Trophoblast cell (in vitro differentiated cells and primary cell): ENCODE results near the gene GRAMD2B.

Experiments used
- DNase-seq, 2 donors: peaks; one replicate each; pipeline ENCODE4 v3.0.0-alpha.2; 2016
- H2AFZ ChIP-seq: 2 replicates; pipeline ENCODE4 v1.6.1; 2013; ENCODE audit warnings: low read length, moderate library complexity, mild to moderate bottlenecking; ENCODE audit not compliant: insufficient read depth, poor library complexity
- H2AK5ac ChIP-seq: 2 replicates; pipeline ENCODE4 v1.6.1; 2013; ENCODE audit warnings: mild to moderate bottlenecking, low read length
- H2BK120ac ChIP-seq: 2 replicates; pipeline ENCODE4 v1.6.1; 2013; ENCODE audit warnings: low read length, mild to moderate bottlenecking, moderate library complexity; ENCODE audit not compliant: insufficient read depth, poor library complexity
- H2BK12ac ChIP-seq: 2 replicates; pipeline ENCODE4 v1.6.1; 2013; ENCODE audit warnings: mild to moderate bottlenecking, low read length, moderate library complexity
- H2BK5ac ChIP-seq: 2 replicates; pipeline ENCODE4 v1.6.1; 2013; ENCODE audit warnings: low read length, low read depth, moderate library complexity, mild to moderate bottlenecking; ENCODE audit not compliant: poor library complexity
- H3K14ac ChIP-seq: 2 replicates; pipeline ENCODE4 v1.6.1; 2013; ENCODE audit warnings: mild to moderate bottlenecking, low read length
- H3K18ac ChIP-seq: 2 replicates; pipeline ENCODE4 v1.6.1; 2013; ENCODE audit warnings: mild to moderate bottlenecking, low read length
- H3K23ac ChIP-seq: 2 replicates; pipeline ENCODE4 v1.6.1; 2013; ENCODE audit warnings: low read length
- H3K27ac ChIP-seq: 2 replicates; pipeline ENCODE4 v1.5.1; 2013; ENCODE audit warnings: low read depth, mild to moderate bottlenecking, inconsistent platforms, low read length, moderate library complexity
- H3K27me3 ChIP-seq: 2 replicates; pipeline ENCODE4 v1.6.1; 2013; ENCODE audit warnings: inconsistent platforms, mild to moderate bottlenecking, low read length, moderate library complexity; ENCODE audit not compliant: insufficient read depth
- H3K36me3 ChIP-seq, 2 experiments: 1 replicate in 1 of 2; 2 replicates in 1 of 2; pipeline ENCODE4 v1.6.1; 2013; ENCODE audit warnings: low read length in 2 of 2, mild to moderate bottlenecking in 2 of 2, moderate library complexity in 1 of 2; ENCODE audit not compliant: insufficient read depth in 2 of 2, control insufficient read depth in 1 of 2
- H3K4ac ChIP-seq: 2 replicates; pipeline ENCODE4 v1.6.1; 2013; ENCODE audit warnings: low read depth, mild to moderate bottlenecking, low read length, moderate library complexity
- H3K4me1 ChIP-seq, 2 experiments: 1 replicate in 1 of 2; 2 replicates in 1 of 2; pipeline ENCODE4 v1.6.1; 2013; ENCODE audit warnings: low read length in 2 of 2, mild to moderate bottlenecking in 2 of 2, moderate library complexity in 1 of 2; ENCODE audit not compliant: insufficient read depth in 2 of 2, control insufficient read depth in 1 of 2
- H3K4me2 ChIP-seq: 2 replicates; pipeline ENCODE4 v1.6.1; 2013; ENCODE audit warnings: inconsistent platforms, mild to moderate bottlenecking, low read length, moderate library complexity
- H3K4me3 ChIP-seq: 2 replicates; pipeline ENCODE4 v1.5.1; 2013; ENCODE audit warnings: mild to moderate bottlenecking, low read depth, low read length, inconsistent platforms
- H3K79me1 ChIP-seq: one replicate; pipeline ENCODE4 v1.6.1; 2013; ENCODE audit warnings: low read length
- H3K79me2 ChIP-seq: 2 replicates; pipeline ENCODE4 v1.6.1; 2013; ENCODE audit warnings: low read length, mild to moderate bottlenecking; ENCODE audit not compliant: control insufficient read depth, insufficient read depth, poor library complexity
- H3K9ac ChIP-seq: 2 replicates; pipeline ENCODE4 v1.6.1; 2013; ENCODE audit warnings: mild to moderate bottlenecking, low read length
- H3K9me3 ChIP-seq: 2 replicates; pipeline ENCODE4 v1.6.1; 2013; ENCODE audit warnings: low read depth, mild to moderate bottlenecking, control low read depth, inconsistent platforms, low read length; ENCODE audit not compliant: insufficient read depth
- H4K12ac ChIP-seq: 2 replicates; pipeline ENCODE4 v1.6.1; 2013; ENCODE audit warnings: low read depth, mild to moderate bottlenecking, low read length, moderate library complexity
- H4K8ac ChIP-seq: 2 replicates; pipeline ENCODE4 v1.6.1; 2013; ENCODE audit warnings: low read depth, mild to moderate bottlenecking, low read length, moderate library complexity
- H4K91ac ChIP-seq: one replicate; pipeline ENCODE4 v1.6.1; 2013; ENCODE audit warnings: low read depth, mild to moderate bottlenecking, low read length, moderate library complexity
- WGBS: extraction: QIAGEN DNeasy Blood & Tissue Kit; methylation state at CpG from one replicate; pipeline ENCODE4 v1.1.7; 2013; ENCODE audit warnings: missing lambda C conversion rate; ENCODE audit not compliant: insufficient read length, insufficient coverage; ENCODE audit errors: extremely low coverage; 5-methylcytosine and 5-hydroxymethylcytosine counted together

Gene GRAMD2B

GRCh38 chr5:126460977-126461376 lies 37.8 kb downstream of the GRAMD2B start:
- Histone ChIP-seq H3K36me3 (peaks cover 6 to 9% of the 10 kb centered on the region in 2 experiments), H3K18ac (no peak overlapping the region), H4K8ac (no peak overlapping the region), H3K79me1 (no peaks in the 10 kb centered on the region), H3K4ac (no peak overlapping the region), H3K23ac (no peak overlapping the region), H2BK120ac (no peak overlapping the region), H4K91ac (no peak overlapping the region), H3K27ac (no peak overlapping the region), H3K79me2 (no peaks in the 10 kb centered on the region), H4K12ac (no peak overlapping the region), H3K4me1 (no peaks in the 10 kb centered on the region), H3K4me3 (no peak overlapping the region), H2AK5ac (no peak overlapping the region), H3K14ac (no peak overlapping the region), H3K27me3 (no peaks in the 10 kb centered on the region), H2BK12ac (no peak overlapping the region), H2AFZ (no peak overlapping the region), H3K9ac (no peak overlapping the region), H2BK5ac (no peak overlapping the region), H3K9me3 (no peaks in the 10 kb centered on the region), H3K4me2 (no peak overlapping the region)
- DNase-seq, result no peak
- no CpG with 5 or more reads among the region's 1 CpG for WGBS

DNA sequence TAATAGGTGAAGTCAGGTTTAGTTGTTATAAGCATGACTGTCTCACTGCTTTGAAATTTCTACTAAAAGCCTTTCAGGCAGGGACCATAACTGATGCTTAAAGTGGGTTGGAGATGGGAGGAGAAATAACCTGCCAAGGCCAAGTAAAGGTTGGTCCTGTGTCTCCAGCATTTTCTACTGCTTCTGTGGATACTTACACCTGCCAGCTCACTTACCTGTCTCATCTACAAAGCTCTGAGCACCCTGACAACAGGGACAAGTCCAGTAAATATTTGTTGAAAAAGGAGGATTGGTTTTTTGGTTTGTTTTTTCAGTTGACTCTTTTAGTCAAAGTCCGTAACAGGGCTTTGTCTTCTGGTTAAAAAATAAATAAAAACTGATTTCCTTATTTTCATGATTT lies 38.6 kb downstream of the GRAMD2B start:
- no peaks in the 10 kb centered on the region for H3K79me2 ChIP-seq
- no peaks in the 10 kb centered on the region for H3K4me1 ChIP-seq
- no peaks in the 10 kb centered on the region for H3K79me1 ChIP-seq
- H3K14ac ChIP-seq, result no peak overlapping the region
- WGBS, result no CpG with 5 or more reads among the region's 1 CpG
- no peak overlapping the region for H2BK12ac ChIP-seq
- no peak overlapping the region for H3K27ac ChIP-seq
- H3K4me3 ChIP-seq, result no peak overlapping the region
- no peak overlapping the region for H3K23ac ChIP-seq
- H4K12ac ChIP-seq, result no peak overlapping the region
- no peak overlapping the region for H4K91ac ChIP-seq
- no peak overlapping the region for H2AFZ ChIP-seq
- H2AK5ac ChIP-seq, result no peak overlapping the region
- H3K4ac ChIP-seq, result no peak overlapping the region
- H3K9ac ChIP-seq, result no peak overlapping the region
- no peak overlapping the region for H3K4me2 ChIP-seq
- H3K9me3 ChIP-seq, result no peaks in the 10 kb centered on the region
- no peak overlapping the region for H2BK5ac ChIP-seq
- H3K36me3 ChIP-seq, result peaks cover 9% of the 10 kb centered on the region in 2 experiments
- no peak overlapping the region for H3K18ac ChIP-seq
- H2BK120ac ChIP-seq, result no peak overlapping the region
- DNase-seq, result no peak
- H4K8ac ChIP-seq, result no peak overlapping the region
- no peaks in the 10 kb centered on the region for H3K27me3 ChIP-seq

GRCh38 chr5:126462239-126463014 lies 39.2 kb downstream of the GRAMD2B start:
- H3K4me2 ChIP-seq, result no peak overlapping the region
- no peak for DNase-seq
- H3K18ac ChIP-seq, result no peak overlapping the region
- no peak overlapping the region for H3K9ac ChIP-seq
- no peak overlapping the region for H4K12ac ChIP-seq
- H3K79me2 ChIP-seq, result no peaks in the 10 kb centered on the region
- no peak overlapping the region for H2AFZ ChIP-seq
- no peak overlapping the region for H3K27ac ChIP-seq
- H3K9me3 ChIP-seq, result no peaks in the 10 kb centered on the region
- no peaks in the 10 kb centered on the region for H3K79me1 ChIP-seq
- H3K23ac ChIP-seq, result no peak overlapping the region
- H2BK120ac ChIP-seq, result no peak overlapping the region
- H3K4ac ChIP-seq, result no peak overlapping the region
- no CpG with 5 or more reads among the region's 8 CpGs for WGBS
- no peak overlapping the region for H3K4me3 ChIP-seq
- H3K14ac ChIP-seq, result no peak overlapping the region
- peaks cover 6 to 11% of the 10 kb centered on the region in 2 experiments for H3K36me3 ChIP-seq
- H2BK5ac ChIP-seq, result no peak overlapping the region
- H3K4me1 ChIP-seq, result no peaks in the 10 kb centered on the region
- no peak overlapping the region for H4K91ac ChIP-seq
- H4K8ac ChIP-seq, result no peak overlapping the region
- H2AK5ac ChIP-seq, result no peak overlapping the region
- no peaks in the 10 kb centered on the region for H3K27me3 ChIP-seq
- H2BK12ac ChIP-seq, result no peak overlapping the region

DNA sequence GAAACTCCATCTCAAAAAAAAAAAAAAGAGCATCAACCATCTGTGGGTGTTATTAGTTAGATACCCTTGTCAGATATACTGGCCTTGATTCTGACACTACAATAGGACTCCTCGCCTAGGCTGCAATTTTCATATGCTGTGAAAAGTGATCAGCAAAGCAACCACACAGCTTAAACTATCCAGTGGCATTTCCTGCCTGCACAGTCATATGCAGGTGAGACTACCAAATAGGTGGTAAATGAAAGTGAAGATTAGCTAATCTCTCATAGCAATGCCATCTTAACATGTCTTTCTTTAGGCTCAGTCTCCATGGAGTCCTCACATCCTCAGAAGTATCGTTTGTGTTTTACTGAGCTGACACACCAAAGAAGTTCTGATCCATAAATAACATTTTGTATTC lies 40.8 kb downstream of the GRAMD2B start:
- no peak overlapping the region for H2BK12ac ChIP-seq
- no peak overlapping the region for H3K14ac ChIP-seq
- no peak overlapping the region for H2BK5ac ChIP-seq
- no peak overlapping the region for H3K27ac ChIP-seq
- no peak overlapping the region for H3K4me3 ChIP-seq
- no peak overlapping the region for H2AFZ ChIP-seq
- H3K9ac ChIP-seq, result no peak overlapping the region
- no peak overlapping the region for H3K4ac ChIP-seq
- no peaks in the 10 kb centered on the region for H3K79me2 ChIP-seq
- H3K4me1 ChIP-seq, result no peaks in the 10 kb centered on the region
- no peaks in the 10 kb centered on the region for H3K27me3 ChIP-seq
- H2AK5ac ChIP-seq, result no peak overlapping the region
- no peaks in the 10 kb centered on the region for H3K79me1 ChIP-seq
- H3K23ac ChIP-seq, result no peak overlapping the region
- WGBS, result no CpG with 5 or more reads among the region's 2 CpGs
- no peak overlapping the region for H2BK120ac ChIP-seq
- H3K9me3 ChIP-seq, result no peaks in the 10 kb centered on the region
- H3K18ac ChIP-seq, result no peak overlapping the region
- H3K4me2 ChIP-seq, result no peak overlapping the region
- peaks cover 6 to 11% of the 10 kb centered on the region in 2 experiments for H3K36me3 ChIP-seq
- DNase-seq, result no peak
- H4K12ac ChIP-seq, result no peak overlapping the region
- no peak overlapping the region for H4K8ac ChIP-seq
- H4K91ac ChIP-seq, result no peak overlapping the region
